GM21619 (cell line): Measurements from ENCODE around the gene ITIH2.
"Not testable (repeated sequence)": the region's sequence is repeated elsewhere in the genome, so short reads cannot be mapped to it uniquely, and the experiment has no call there.

Experiments used
- ATAC-seq: cut with Tn5 transposase; IDR thresholded peaks from one replicate; pipeline ENCODE4 v1.9.1; 2021; ENCODE audit not compliant: unreplicated experiment

The ITIH2 gene

GRCh38 chr10:7696545-7696944 lies 6.6 kb upstream of the ITIH2 start:
- no peak for ATAC-seq

GRCh38 chr10:7697426-7697825 lies 5.7 kb upstream of the ITIH2 start:
- no peak for ATAC-seq

- no peak for ATAC-seq
Measured at GRCh38 chr10:7700577-7701125, 2.5 kb upstream of the ITIH2 start.

DNA sequence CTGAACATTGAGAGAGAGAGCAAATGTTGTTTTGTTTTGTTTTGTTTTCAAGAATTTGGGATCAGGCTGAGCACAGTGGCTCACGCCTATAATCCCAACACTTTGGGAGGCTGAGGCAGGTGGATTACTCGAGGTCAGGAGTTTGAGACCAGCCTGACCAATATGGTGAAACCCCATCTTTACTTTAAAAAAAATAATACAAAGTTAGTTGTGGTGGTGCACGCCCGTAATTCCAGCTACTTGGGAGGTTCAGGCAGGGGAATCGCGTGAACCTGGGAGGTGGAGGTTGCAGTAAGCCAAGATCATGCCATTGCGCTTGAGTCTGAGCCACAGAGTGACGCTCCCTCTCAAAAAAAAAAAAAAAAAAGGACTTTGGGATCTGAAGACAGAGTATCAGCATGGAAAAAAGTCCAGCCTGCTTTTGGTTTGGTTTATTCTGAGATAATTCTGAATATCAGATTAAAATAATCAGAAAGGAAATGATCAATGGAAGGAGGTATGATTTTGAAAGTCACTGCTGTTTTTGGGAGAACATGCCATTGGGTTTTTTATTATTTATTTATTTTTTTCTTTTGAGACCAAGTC lies 1.9 kb upstream of the ITIH2 start:
- ATAC-seq: no peak

- ATAC-seq: no peak
Measured at GRCh38 chr10:7702288-7702812, 766 bp upstream of the ITIH2 start.

DNA sequence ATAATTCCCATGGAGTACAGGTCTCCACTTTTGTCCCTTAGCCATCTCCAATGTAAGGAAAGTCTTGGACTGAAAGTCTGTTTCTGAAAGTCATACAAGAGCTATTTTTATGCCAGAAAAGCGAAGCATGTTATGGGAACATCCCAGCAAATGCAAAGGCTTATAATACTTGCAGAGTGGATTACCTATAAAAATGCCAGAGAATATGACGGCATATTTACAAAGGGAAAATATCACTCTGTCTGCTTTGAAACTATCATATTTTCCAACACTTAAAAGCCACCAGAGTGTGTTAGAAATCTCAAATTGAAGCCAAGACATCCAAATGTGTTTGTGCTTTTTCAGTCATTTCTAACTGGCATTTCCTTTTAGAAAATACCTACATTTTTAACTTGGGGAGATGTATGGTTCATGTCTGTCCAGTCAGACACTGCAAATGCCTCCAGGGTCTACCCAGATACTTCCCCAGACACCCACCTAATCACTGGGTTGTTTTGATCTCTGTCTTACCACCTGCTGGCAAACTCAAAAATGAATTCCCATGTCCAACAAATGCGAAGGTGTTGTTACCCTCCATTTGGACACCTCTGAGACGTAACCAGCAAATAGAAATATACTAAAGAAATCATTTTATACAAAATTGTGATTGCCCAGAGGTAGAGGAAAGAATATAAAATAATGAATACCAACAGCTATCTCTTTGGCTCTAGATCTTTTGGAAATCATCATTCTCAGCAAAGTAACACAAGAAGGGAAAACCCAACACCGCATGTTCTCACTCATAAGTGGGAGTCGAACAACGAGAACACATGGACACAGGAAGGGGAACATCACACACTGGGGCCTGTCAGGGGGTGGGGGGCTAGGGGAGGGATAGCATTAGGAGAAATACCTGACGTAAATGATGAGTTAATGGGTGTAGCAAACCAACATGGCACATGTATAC lies 1.2 kb downstream of the ITIH2 start:
- no peak for ATAC-seq

DNA sequence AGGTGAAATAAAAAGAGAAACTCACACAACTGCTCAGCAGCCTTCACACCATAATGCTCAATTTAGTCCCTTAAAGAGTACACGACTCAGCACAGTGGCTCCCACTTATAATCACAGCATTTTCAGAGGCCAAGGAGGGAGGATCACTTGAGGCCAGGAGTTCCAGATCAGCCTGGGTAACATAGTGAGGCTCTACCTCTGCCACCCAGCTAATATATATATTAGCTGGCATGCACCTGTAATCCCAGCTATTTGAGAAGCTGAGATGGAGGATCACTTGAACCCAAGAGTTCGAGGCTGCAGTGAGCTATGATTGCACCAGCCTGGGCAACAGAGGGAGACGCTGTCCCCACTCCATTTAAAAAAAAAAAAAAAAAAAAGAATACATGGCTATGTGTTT lies 2.2 kb downstream of the ITIH2 start:
- no peak for ATAC-seq

DNA sequence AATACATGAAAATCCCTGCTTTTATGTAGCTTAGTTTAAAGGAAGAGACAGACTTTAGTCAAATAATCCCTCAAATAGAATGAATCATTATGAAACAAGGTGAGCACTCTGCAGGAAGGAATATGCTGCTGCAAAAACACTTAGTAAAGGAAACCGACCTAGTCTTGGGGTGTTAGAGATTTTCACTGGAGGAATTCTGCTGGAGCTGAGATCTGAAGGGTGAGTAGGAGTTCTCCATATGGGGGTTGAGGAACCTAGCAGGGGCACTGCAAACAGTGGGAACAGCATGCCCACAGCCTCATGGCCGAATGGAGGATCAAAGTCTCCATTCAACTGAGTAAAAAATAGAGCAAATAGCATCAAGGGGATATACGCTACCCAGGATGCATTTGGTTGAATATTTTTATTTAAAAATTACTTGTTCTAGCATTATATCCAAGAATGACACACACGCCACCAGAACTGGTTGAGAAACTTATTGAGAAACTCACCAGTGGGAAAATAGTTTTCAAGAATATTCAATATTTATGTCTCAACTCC lies 3.5 kb downstream of the ITIH2 start:
- ATAC-seq: no peak

GRCh38 chr10:7707102-7707501 lies 4.0 kb downstream of the ITIH2 start:
- no peak for ATAC-seq

GRCh38 chr10:7707858-7708622 lies 4.9 kb downstream of the ITIH2 start:
- ATAC-seq: no peak

- no peak for ATAC-seq
Measured at GRCh38 chr10:7708832-7709231, 5.7 kb downstream of the ITIH2 start.

GRCh38 chr10:7710446-7710845 lies 7.3 kb downstream of the ITIH2 start:
- ATAC-seq: no peak

- not testable (repeated sequence) for ATAC-seq
Measured at GRCh38 chr10:7711075-7711474, 8.0 kb downstream of the ITIH2 start.

- no peak for ATAC-seq
Measured at GRCh38 chr10:7715515-7715914, 12.4 kb downstream of the ITIH2 start.

- no peak for ATAC-seq
Measured at GRCh38 chr10:7717767-7718166, 14.7 kb downstream of the ITIH2 start.

GRCh38 chr10:7718685-7719084 lies 15.6 kb downstream of the ITIH2 start:
- no peak for ATAC-seq

GRCh38 chr10:7720478-7720877 lies 17.4 kb downstream of the ITIH2 start:
- no peak for ATAC-seq

DNA sequence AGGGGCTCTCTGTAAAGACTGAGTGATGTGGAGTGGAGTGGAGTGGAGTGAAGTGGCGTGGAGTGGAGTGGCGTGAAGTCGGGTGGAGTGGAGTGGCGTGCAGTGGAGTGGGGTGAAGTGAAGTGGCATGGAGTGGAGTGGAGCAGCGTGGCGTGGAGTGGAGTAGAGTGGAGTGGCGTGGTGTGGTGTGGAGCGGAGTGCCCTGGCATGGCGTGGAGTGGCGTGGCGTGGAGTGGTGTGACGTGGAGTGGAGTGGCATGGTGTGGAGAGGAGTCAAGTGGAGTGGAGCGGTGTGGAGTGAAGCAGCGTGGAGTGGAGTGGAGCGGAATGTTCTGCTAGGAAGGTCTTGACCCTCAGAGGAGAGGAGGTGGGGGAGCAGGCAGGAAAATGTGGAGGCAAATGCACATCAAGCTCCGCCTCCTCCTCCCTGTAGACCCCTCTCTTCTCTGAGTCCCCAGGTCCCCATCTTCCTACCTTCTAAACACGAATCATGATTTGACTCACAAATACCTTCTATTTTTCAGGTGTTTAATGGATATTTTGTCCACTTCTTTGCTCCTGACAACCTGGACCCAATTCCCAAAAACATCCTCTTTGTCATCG lies 19.9 kb downstream of the ITIH2 start:
- ATAC-seq: no peak

GRCh38 chr10:7734821-7735220 lies 31.7 kb downstream of the ITIH2 start:
- no peak for ATAC-seq
